Neural progenitor cell (in vitro differentiated cells): ENCODE data around the gene MVB12B.

Source experiments
- CTCF ChIP-seq: fragments of 200-600 bp; sonication (generic); IDR thresholded peaks from 2 replicates; pipeline ENCODE4 v1.5.1; 2017; ENCODE audit warnings: antibody characterized with exemption, mild to moderate bottlenecking
- EZH2 ChIP-seq: fragments of 200-600 bp; sonication (generic); IDR thresholded peaks from 2 replicates; pipeline ENCODE4 v1.6.1; 2017; ENCODE audit warnings: antibody characterized with exemption, mild to moderate bottlenecking, moderate library complexity

GRCh38 chr9:126304971-126305320, 21.7 kb upstream of the MVB12B start:
- TF ChIP-seq CTCF (no peak), EZH2 (no peak)
